HEK293T (cell line): ENCODE measurements around the gene DPH6.

Experiments
- CTCF ChIA-PET: fragments of 350-600 bp; formaldehyde crosslinking; extraction: SDS; loops from one replicate; lab custom pipeline; 2021; ENCODE audit warnings: antibody characterized with exemption, inconsistent platforms; lab: Yijun Ruan, JAX
- POLR2A ChIA-PET: fragments of 350-600 bp; formaldehyde crosslinking; extraction: SDS; loops from one replicate; lab custom pipeline; 2020; ENCODE audit warnings: antibody characterized with exemption, inconsistent platforms; lab: Yijun Ruan, JAX
- DNase-seq: peaks from one replicate; pipeline ENCODE4 v3.0.0; 2012; ENCODE audit warnings: mixed read lengths; ENCODE audit errors: extremely low spot score
- ARNT ChIP-seq: fragments of 450-650 bp; IDR thresholded peaks from 2 replicates; pipeline ENCODE4 v1.6.1; 2017; ENCODE audit warnings: mild to moderate bottlenecking
- BHLHE40 ChIP-seq: fragments of 450-650 bp; IDR thresholded peaks from 2 replicates; pipeline ENCODE4 v1.6.1; 2016; ENCODE audit warnings: mild to moderate bottlenecking, moderate library complexity, borderline replicate concordance
- CTBP1 ChIP-seq: fragments of 450-650 bp; IDR thresholded peaks from 2 replicates; pipeline ENCODE4 v1.6.1; 2016; ENCODE audit warnings: borderline replicate concordance
- ELF4 ChIP-seq: fragments of 450-650 bp; IDR thresholded peaks from 2 replicates; pipeline ENCODE4 v1.6.1; 2017; ENCODE audit warnings: antibody characterized with exemption
- FOXA1 ChIP-seq: fragments of 450-650 bp; IDR thresholded peaks from 2 replicates; pipeline ENCODE4 v1.6.1; 2016; ENCODE audit warnings: mild to moderate bottlenecking
- FOXK2 ChIP-seq: fragments of 450-650 bp; IDR thresholded peaks from 2 replicates; pipeline ENCODE4 v1.6.1; 2016; ENCODE audit warnings: mild to moderate bottlenecking
- FOXM1 ChIP-seq: fragments of 450-650 bp; IDR thresholded peaks from 2 replicates; pipeline ENCODE4 v1.6.1; 2017; ENCODE audit warnings: mild to moderate bottlenecking, borderline replicate concordance
- HDGF ChIP-seq: fragments of 450-650 bp; IDR thresholded peaks from 2 replicates; pipeline ENCODE4 v1.6.1; 2017; ENCODE audit warnings: antibody characterized with exemption, borderline replicate concordance
- L3MBTL2 ChIP-seq: fragments of 450-650 bp; conservative IDR thresholded peaks from 2 replicates; pipeline ENCODE4 v1.6.1; 2016; ENCODE audit warnings: mild to moderate bottlenecking
- LEF1 ChIP-seq: fragments of 450-650 bp; IDR thresholded peaks from 2 replicates; pipeline ENCODE4 v1.6.1; 2017; ENCODE audit warnings: mild to moderate bottlenecking, borderline replicate concordance
- NFRKB ChIP-seq: fragments of 450-650 bp; IDR thresholded peaks from 2 replicates; pipeline ENCODE4 v1.6.1; 2016; ENCODE audit warnings: mild to moderate bottlenecking, moderate library complexity
- PKNOX1 ChIP-seq: fragments of 450-650 bp; IDR thresholded peaks from 2 replicates; pipeline ENCODE4 v1.6.1; 2016
- SP1 ChIP-seq: fragments of 450-650 bp; IDR thresholded peaks from 2 replicates; pipeline ENCODE4 v1.6.1; 2017
- SUZ12 ChIP-seq: fragments of 450-650 bp; IDR thresholded peaks from 2 replicates; pipeline ENCODE4 v1.6.1; 2016; ENCODE audit warnings: mild to moderate bottlenecking
- TARDBP ChIP-seq: fragments of 450-650 bp; IDR thresholded peaks from 2 replicates; pipeline ENCODE4 v1.6.1; 2016
- ZNF384 ChIP-seq: fragments of 450-650 bp; IDR thresholded peaks from 2 replicates; pipeline ENCODE4 v1.6.1; 2016

DPH6 gene

GRCh38 chr15:35479423-35479822 is 66.5 kb downstream of the DPH6 start:
- DNase-seq = no peak
- POLR2A ChIA-PET = no interaction called here
- CTCF ChIA-PET = no interaction called here
- TF ChIP-seq L3MBTL2 (no peak), FOXK2 (no peak), TARDBP (no peak), HDGF (no peak), ELF4 (no peak), SP1 (no peak), CTBP1 (no peak), BHLHE40 (no peak), NFRKB (no peak), SUZ12 (no peak), PKNOX1 (no peak), FOXA1 (no peak), ZNF384 (no peak), LEF1 (no peak), FOXM1 (no peak), ARNT (no peak)

GRCh38 chr15:35477312-35478262 is 68.4 kb downstream of the DPH6 start:
- POLR2A ChIA-PET = no interaction called here
- TF ChIP-seq SP1 (no peak), NFRKB (no peak), ARNT (no peak), BHLHE40 (no peak), FOXK2 (no peak)
- CTCF ChIA-PET = no interaction called here
- no peak for DNase-seq

GRCh38 chr15:35471024-35471423 is 74.9 kb downstream of the DPH6 start:
- CTCF ChIA-PET = no interaction called here
- no peak for TF ChIP-seq FOXK2
- no peak for TF ChIP-seq ELF4
- TF ChIP-seq HDGF = no peak
- no peak for TF ChIP-seq FOXA1
- TF ChIP-seq FOXM1 = no peak
- TF ChIP-seq BHLHE40 = no peak
- no peak for TF ChIP-seq L3MBTL2
- no peak for TF ChIP-seq NFRKB
- TF ChIP-seq SUZ12 = no peak
- no peak for TF ChIP-seq ARNT
- DNase-seq = no peak
- POLR2A ChIA-PET = no interaction called here

- CTCF ChIA-PET = no interaction called here
- no peak for DNase-seq
- POLR2A ChIA-PET = no interaction called here
- TF ChIP-seq ARNT (no peak), ZNF384 (no peak), SP1 (no peak), ELF4 (no peak), L3MBTL2 (no peak), PKNOX1 (no peak), FOXM1 (no peak), FOXA1 (no peak), SUZ12 (no peak), TARDBP (no peak), BHLHE40 (no peak), FOXK2 (no peak), CTBP1 (no peak)
Measured at GRCh38 chr15:35470441-35470840, 75.5 kb downstream of the DPH6 start.

GRCh38 chr15:35466476-35466875 is 79.5 kb downstream of the DPH6 start:
- ChIA-PET POLR2A (no interaction called here), CTCF (no interaction called here)
- TF ChIP-seq SP1 (no peak), FOXA1 (no peak), CTBP1 (no peak), SUZ12 (no peak), NFRKB (no peak), FOXM1 (no peak), BHLHE40 (no peak), ELF4 (no peak), LEF1 (no peak), HDGF (no peak)
- no peak for DNase-seq

GRCh38 chr15:35465783-35466182 is 80.2 kb downstream of the DPH6 start:
- CTCF ChIA-PET = no interaction called here
- POLR2A ChIA-PET = no interaction called here
- DNase-seq = no peak
- TF ChIP-seq SP1 = no peak
- no peak for TF ChIP-seq CTBP1
- TF ChIP-seq LEF1 = no peak
- no peak for TF ChIP-seq FOXM1
- TF ChIP-seq ARNT = no peak
- no peak for TF ChIP-seq PKNOX1
- no peak for TF ChIP-seq HDGF
- no peak for TF ChIP-seq ZNF384
- no peak for TF ChIP-seq FOXK2
- no peak for TF ChIP-seq SUZ12
- no peak for TF ChIP-seq L3MBTL2
- no peak for TF ChIP-seq BHLHE40
- no peak for TF ChIP-seq ELF4
- no peak for TF ChIP-seq TARDBP
